ENCODE data around the gene CGREF1. TPM values are rescaled to one million over a fixed set of nuclear protein-coding genes. Genes with fewer than 3 reads are reported as not detected.

The CGREF1 gene
- total RNA-seq, 2 donors from 2014 or later: 1.0 to 3.0 TPM

DNA sequence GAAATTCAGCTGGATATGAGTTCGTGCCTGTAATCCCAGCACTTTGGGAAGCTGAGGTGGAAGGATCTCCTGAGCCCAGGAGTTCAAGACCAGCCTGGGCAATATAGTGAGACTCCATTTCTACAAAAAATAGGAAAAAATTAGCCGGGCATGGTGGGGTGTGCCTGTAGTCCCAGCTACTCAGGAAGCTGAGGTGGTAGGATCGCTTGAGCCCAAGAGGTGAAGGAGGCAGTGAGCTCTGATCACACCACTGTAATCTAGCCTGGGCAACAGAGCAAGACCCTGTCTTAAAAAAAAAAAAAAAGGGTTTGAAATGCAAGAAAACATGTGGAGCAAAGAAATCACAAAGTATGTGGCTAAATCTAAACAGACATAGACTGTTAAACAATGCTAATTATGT is 9.8 kb downstream of the CGREF1 start:
- no peaks in the 10 kb centered on the region for H3K36me3 ChIP-seq (replicated peaks in 1 of 2; ENCODE audit: insufficient read depth in 1 of 2, low read depth in 2 of 2)
- no peaks in the 10 kb centered on the region for H3K9me3 ChIP-seq
- WGBS, 2 donors: 86 to 91% methylated on average over 3 of the region's 3 CpGs
- intact Hi-C loops (cut with DNase I): no loop called here
- H3K27me3 ChIP-seq: no peaks in the 10 kb centered on the region
- H3K4me3 ChIP-seq: no peak overlapping the region
- no peaks in the 10 kb centered on the region for H3K4me1 ChIP-seq
- TF ChIP-seq, protein P1, sequence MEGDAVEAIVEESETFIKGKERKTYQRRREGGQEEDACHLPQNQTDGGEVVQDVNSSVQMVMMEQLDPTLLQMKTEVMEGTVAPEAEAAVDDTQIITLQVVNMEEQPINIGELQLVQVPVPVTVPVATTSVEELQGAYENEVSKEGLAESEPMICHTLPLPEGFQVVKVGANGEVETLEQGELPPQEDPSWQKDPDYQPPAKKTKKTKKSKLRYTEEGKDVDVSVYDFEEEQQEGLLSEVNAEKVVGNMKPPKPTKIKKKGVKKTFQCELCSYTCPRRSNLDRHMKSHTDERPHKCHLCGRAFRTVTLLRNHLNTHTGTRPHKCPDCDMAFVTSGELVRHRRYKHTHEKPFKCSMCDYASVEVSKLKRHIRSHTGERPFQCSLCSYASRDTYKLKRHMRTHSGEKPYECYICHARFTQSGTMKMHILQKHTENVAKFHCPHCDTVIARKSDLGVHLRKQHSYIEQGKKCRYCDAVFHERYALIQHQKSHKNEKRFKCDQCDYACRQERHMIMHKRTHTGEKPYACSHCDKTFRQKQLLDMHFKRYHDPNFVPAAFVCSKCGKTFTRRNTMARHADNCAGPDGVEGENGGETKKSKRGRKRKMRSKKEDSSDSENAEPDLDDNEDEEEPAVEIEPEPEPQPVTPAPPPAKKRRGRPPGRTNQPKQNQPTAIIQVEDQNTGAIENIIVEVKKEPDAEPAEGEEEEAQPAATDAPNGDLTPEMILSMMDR (IDR thresholded peaks at IDR 0.05): no peak
- TF ChIP-seq POLR2A (IDR thresholded peaks at IDR 0.05): no peak
- no peak for ATAC-seq
- no peak for DNase-seq
- no peak overlapping the region for H3K27ac ChIP-seq

DNA sequence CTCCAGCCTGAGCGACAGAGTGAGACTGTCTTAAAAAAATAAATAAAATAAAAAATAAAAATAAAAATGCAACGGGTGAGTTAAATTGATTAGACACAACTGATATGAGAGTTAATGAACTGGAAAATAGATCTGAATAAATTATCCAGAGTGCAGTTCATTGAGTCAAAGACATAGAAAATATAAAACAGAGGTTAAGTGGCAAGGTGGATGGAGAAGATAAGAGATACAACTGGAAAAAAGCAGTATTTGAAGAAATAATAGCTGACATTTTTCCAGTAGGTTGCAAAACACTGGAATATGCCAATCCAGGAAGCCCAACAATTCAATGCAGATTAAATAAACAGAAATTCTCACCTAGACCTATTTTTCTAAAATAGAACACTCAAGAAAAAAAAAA is 10.7 kb downstream of the CGREF1 start:
- 59% methylated on average over 2 of the region's 2 CpGs for WGBS, 2 donors
- ATAC-seq (no peak), DNase-seq (no peak)
- Histone ChIP-seq H3K4me1 (no peaks in the 10 kb centered on the region), H3K4me3 (no peak overlapping the region), H3K27me3 (no peaks in the 10 kb centered on the region), H3K36me3 (replicated peaks in 1 of 2; ENCODE audit: insufficient read depth in 1 of 2, low read depth in 2 of 2) (no peaks in the 10 kb centered on the region), H3K27ac (no peak overlapping the region), H3K9me3 (no peaks in the 10 kb centered on the region)
- intact Hi-C loops (cut with DNase I): no loop called here
- TF ChIP-seq POLR2A (IDR thresholded peaks at IDR 0.05): no peak

DNA sequence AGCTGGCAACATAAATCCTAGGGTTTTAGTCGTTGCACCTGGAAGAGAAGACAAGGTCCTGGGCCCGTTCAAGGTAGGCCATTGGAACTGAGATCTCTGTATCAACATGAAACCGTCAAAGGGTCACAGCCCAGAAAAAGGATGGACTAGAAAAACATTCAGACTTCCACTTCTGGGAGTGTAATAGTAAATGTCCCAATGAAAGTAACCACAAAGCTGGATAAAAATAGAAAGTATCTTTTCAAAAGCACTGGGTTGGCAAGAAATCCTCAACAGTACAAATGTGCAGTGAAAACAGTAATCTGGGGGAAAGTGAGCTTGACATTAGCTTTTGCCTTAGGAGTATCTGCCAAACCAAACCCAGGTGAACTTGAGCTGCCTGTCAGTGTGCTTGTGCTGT is 12.9 kb downstream of the CGREF1 start:
- no peaks in the 10 kb centered on the region for H3K9me3 ChIP-seq
- no peak for ATAC-seq
- no peaks in the 10 kb centered on the region for H3K4me1 ChIP-seq
- H3K27me3 ChIP-seq: no peaks in the 10 kb centered on the region
- H3K27ac ChIP-seq: no peak overlapping the region
- TF ChIP-seq POLR2A (IDR thresholded peaks at IDR 0.05): no peak
- TF ChIP-seq, protein P1 (IDR thresholded peaks at IDR 0.05): no peak
- no peaks in the 10 kb centered on the region for H3K36me3 ChIP-seq (replicated peaks in 1 of 2; ENCODE audit: insufficient read depth in 1 of 2, low read depth in 2 of 2)
- no peak for DNase-seq
- H3K4me3 ChIP-seq: no peak overlapping the region
- 61 to 63% methylated on average over 3 of the region's 3 CpGs for WGBS, 2 donors
- intact Hi-C loops (cut with DNase I): no loop called here

DNA sequence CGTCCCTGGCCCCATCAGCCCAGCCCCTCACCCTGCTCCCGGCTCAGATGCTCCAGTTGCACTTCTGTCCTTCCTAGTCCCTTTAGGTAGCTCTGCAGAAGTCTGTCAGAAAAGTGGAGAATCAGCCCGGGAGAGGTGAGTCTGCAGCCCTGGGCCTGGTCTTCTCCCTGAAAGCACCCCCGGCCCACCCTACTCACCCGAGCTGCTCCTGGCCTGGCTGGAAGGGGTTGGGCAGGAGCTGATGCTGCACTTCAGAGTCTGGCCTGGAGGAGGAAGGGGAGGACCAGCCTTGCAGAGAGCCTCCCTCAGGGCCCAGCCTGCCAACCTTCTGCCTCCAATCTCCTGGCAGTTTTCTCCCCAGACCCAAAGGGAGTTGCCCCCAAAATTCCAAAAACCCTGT is 16.6 kb downstream of the CGREF1 start:
- intact Hi-C loops (cut with DNase I): loop anchor here (5.0 kb wide), 1 partner anchor 180 kb away; the partner anchor contains the start of gene TRIM54
- H3K4me1 ChIP-seq: no peaks in the 10 kb centered on the region
- no peak for ATAC-seq
- no peaks in the 10 kb centered on the region for H3K27me3 ChIP-seq
- no peak for TF ChIP-seq POLR2A (IDR thresholded peaks at IDR 0.05)
- TF ChIP-seq, protein P1 (IDR thresholded peaks at IDR 0.05): no peak
- H3K36me3 ChIP-seq (replicated peaks in 1 of 2; ENCODE audit: insufficient read depth in 1 of 2, low read depth in 2 of 2): no peaks in the 10 kb centered on the region
- H3K9me3 ChIP-seq: no peaks in the 10 kb centered on the region
- DNase-seq: no peak
- no peak overlapping the region for H3K4me3 ChIP-seq
- WGBS, 2 donors: 66 to 79% methylated on average over 4 to 5 of the region's 5 CpGs
- H3K27ac ChIP-seq: no peak overlapping the region

DNA sequence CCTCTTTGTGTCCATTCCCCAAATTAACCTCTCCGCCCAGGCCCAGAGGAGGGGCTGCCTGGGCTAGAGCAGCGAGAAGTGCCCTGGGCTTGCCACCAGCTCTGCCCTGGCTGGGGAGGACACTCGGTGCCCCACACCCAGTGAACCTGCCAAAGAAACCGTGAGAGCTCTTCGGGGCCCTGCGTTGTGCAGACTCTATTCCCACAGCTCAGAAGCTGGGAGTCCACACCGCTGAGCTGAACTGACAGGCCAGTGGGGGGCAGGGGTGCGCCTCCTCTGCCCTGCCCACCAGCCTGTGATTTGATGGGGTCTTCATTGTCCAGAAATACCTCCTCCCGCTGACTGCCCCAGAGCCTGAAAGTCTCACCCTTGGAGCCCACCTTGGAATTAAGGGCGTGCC is 18.9 kb downstream of the CGREF1 start:
- H3K27me3 ChIP-seq: no peaks in the 10 kb centered on the region
- H3K27ac ChIP-seq: no peak overlapping the region
- no peak overlapping the region for H3K4me3 ChIP-seq
- DNase-seq (no peak), ATAC-seq (no peak)
- H3K36me3 ChIP-seq (replicated peaks in 1 of 2; ENCODE audit: insufficient read depth in 1 of 2, low read depth in 2 of 2): no peaks in the 10 kb centered on the region
- peaks cover 17% of the 10 kb centered on the region for H3K4me1 ChIP-seq
- H3K9me3 ChIP-seq: no peaks in the 10 kb centered on the region
- intact Hi-C loops (cut with DNase I): loop anchor here (5.0 kb wide), 1 partner anchor 182 kb away; the partner anchor contains the start of gene TRIM54
- 85 to 100% methylated on average over 2 to 10 of the region's 10 CpGs for WGBS, 2 donors
- TF ChIP-seq, protein P1 (IDR thresholded peaks at IDR 0.05): no peak
- no peak for TF ChIP-seq POLR2A (IDR thresholded peaks at IDR 0.05)

All from body of pancreas (tissue), 4 donors.